Neuronal stem cell (in vitro differentiated cells): ENCODE data around the gene MMD.

Experiments used
- DNase-seq: peaks from one replicate; pipeline ENCODE4 v3.0.0-alpha.2; 2013; ENCODE audit warnings: low spot score
- H2AFZ ChIP-seq: one replicate; pipeline ENCODE4 v1.6.1; 2013; ENCODE audit warnings: mild to moderate bottlenecking, low read length, inconsistent platforms
- H2AK5ac ChIP-seq: 2 replicates; pipeline ENCODE4 v1.6.1; 2013; ENCODE audit warnings: low read depth, mild to moderate bottlenecking, inconsistent platforms, low read length, moderate library complexity, mixed read lengths
- H2BK120ac ChIP-seq: 2 replicates; pipeline ENCODE4 v1.6.1; 2013; ENCODE audit warnings: low read depth, mild to moderate bottlenecking, inconsistent platforms, low read length, moderate library complexity, mixed read lengths
- H2BK12ac ChIP-seq: one replicate; pipeline ENCODE4 v1.6.1; 2013; ENCODE audit warnings: low read length, inconsistent platforms
- H2BK15ac ChIP-seq: 2 replicates; pipeline ENCODE4 v1.6.1; 2013; ENCODE audit warnings: mild to moderate bottlenecking, low read length, inconsistent platforms, mixed read lengths
- H2BK5ac ChIP-seq: one replicate; pipeline ENCODE4 v1.6.1; 2013; ENCODE audit warnings: inconsistent platforms, mild to moderate bottlenecking, low read length, moderate library complexity
- H3K14ac ChIP-seq: one replicate; pipeline ENCODE4 v1.6.1; 2013; ENCODE audit warnings: low read length, inconsistent platforms
- H3K18ac ChIP-seq: 2 replicates; pipeline ENCODE4 v1.6.1; 2013; ENCODE audit warnings: low read length, inconsistent platforms
- H3K23ac ChIP-seq: 2 replicates; pipeline ENCODE4 v1.6.1; 2013; ENCODE audit warnings: low read depth, mild to moderate bottlenecking, mixed read lengths, low read length, inconsistent platforms; ENCODE audit not compliant: poor library complexity
- H3K27ac ChIP-seq: replicated peaks from 3 replicates; pipeline ENCODE4 v1.5.1; 2013; ENCODE audit warnings: low read length, inconsistent platforms
- H3K27me3 ChIP-seq, 3 experiments: 2 replicates each; pipeline ENCODE4 v1.6.1; 2013; ENCODE audit warnings: low read length in 3 of 3, mild to moderate bottlenecking in 2 of 3, inconsistent platforms in 1 of 3, low read depth in 1 of 3, mixed read lengths in 1 of 3, moderate library complexity in 1 of 3; ENCODE audit not compliant: control insufficient read depth in 3 of 3, insufficient read depth in 3 of 3
- H3K36me3 ChIP-seq, 2 donors: replicated peaks in 1 of 2; 2 replicates each; pipeline ENCODE4 v1.6.1; 2013; ENCODE audit warnings: low read length in 2 of 2; ENCODE audit not compliant: control insufficient read depth in 2 of 2, insufficient read depth in 2 of 2
- H3K4ac ChIP-seq: 2 replicates; pipeline ENCODE4 v1.6.1; 2013; ENCODE audit warnings: inconsistent platforms, mild to moderate bottlenecking, low read length, moderate library complexity
- H3K4me1 ChIP-seq, 2 donors: 1 replicate in 1 of 2; 2 replicates in 1 of 2; pipeline ENCODE4 v1.6.1; 2013; ENCODE audit warnings: low read length in 2 of 2, low read depth in 1 of 2; ENCODE audit not compliant: control insufficient read depth in 2 of 2, insufficient read depth in 1 of 2
- H3K4me2 ChIP-seq: one replicate; pipeline ENCODE4 v1.6.1; 2013; ENCODE audit warnings: mild to moderate bottlenecking, low read length, inconsistent platforms; ENCODE audit not compliant: insufficient read depth, poor library complexity, severe bottlenecking
- H3K4me3 ChIP-seq, 2 donors: 2 replicates each; pipeline ENCODE4 v1.5.1; 2013; ENCODE audit warnings: low read length in 2 of 2, mild to moderate bottlenecking in 2 of 2, inconsistent platforms in 1 of 2, moderate library complexity in 1 of 2
- H3K79me1 ChIP-seq: one replicate; pipeline ENCODE4 v1.6.1; 2013; ENCODE audit warnings: low read depth, mild to moderate bottlenecking, inconsistent platforms, low read length, moderate library complexity
- H3K9ac ChIP-seq: one replicate; pipeline ENCODE4 v1.6.1; 2013; ENCODE audit warnings: mild to moderate bottlenecking, low read depth, low read length, inconsistent platforms; ENCODE audit not compliant: poor library complexity
- H3K9me3 ChIP-seq, 2 donors: replicated peaks in 1 of 2; 2 replicates each; pipeline versions ENCODE3 to v1.6.1; 2013; ENCODE audit warnings: low read length in 2 of 2, mild to moderate bottlenecking in 2 of 2, inconsistent platforms in 1 of 2, low read depth in 1 of 2, mixed read lengths in 1 of 2, moderate library complexity in 1 of 2; ENCODE audit not compliant: control insufficient read depth in 2 of 2, insufficient read depth in 1 of 2
- H4K8ac ChIP-seq: one replicate; pipeline ENCODE4 v1.6.1; 2013; ENCODE audit warnings: low read depth, mild to moderate bottlenecking, inconsistent platforms, low read length, moderate library complexity
- H4K91ac ChIP-seq: one replicate; pipeline ENCODE4 v1.6.1; 2013; ENCODE audit warnings: low read length, low read depth, mild to moderate bottlenecking, inconsistent platforms; ENCODE audit not compliant: poor library complexity
- WGBS, 2 donors: extraction: QIAGEN DNeasy Blood & Tissue Kit; methylation state at CpG; one replicate each; pipeline ENCODE4 v1.1.7; 2013; ENCODE audit warnings: missing lambda C conversion rate in 2 of 2, mixed read lengths in 1 of 2; ENCODE audit not compliant: insufficient read length in 2 of 2, insufficient replicate concordance in 1 of 2; ENCODE audit errors: extremely low coverage in 2 of 2; 5-methylcytosine and 5-hydroxymethylcytosine counted together

The MMD gene

DNA sequence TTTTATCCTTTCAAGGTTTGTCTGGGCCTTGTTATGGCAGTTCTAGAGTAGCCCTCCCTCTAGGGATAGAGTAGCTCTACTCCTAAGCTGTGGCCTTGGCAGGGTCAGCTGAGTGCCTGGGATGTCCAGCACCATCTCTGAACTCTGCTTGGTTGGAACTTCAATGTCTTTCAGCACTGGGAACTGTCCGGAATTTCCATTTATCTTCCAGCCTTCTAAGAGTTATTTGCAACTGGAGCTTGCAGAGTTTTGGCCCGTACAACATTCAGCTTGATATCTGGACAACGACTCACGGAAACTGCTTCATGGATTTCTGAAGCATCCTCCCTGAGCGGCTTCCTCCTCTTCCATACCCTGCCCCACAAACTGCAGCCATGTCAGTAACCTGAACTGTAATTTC, 22.9 kb downstream of the MMD start:
- Histone ChIP-seq H2AK5ac (no peak overlapping the region), H2BK120ac (no peak overlapping the region), H3K27me3 (no peaks in the 10 kb centered on the region), H2BK15ac (no peak overlapping the region), H2AFZ (no peak overlapping the region), H3K4ac (no peak overlapping the region), H3K4me2 (no peak overlapping the region), H3K23ac (no peak overlapping the region), H2BK5ac (no peak overlapping the region), H3K36me3 (peaks cover 11 to 89% of the 10 kb centered on the region in 2 donors), H3K18ac (no peak overlapping the region), H3K9me3 (no peaks in the 10 kb centered on the region), H2BK12ac (no peak overlapping the region), H3K14ac (no peak overlapping the region), H4K91ac (no peak overlapping the region), H3K27ac (no peak overlapping the region), H3K79me1 (no peaks in the 10 kb centered on the region), H3K9ac (no peak overlapping the region), H3K4me1 (no peaks in the 10 kb centered on the region), H3K4me3 (no peak overlapping the region), H4K8ac (no peak overlapping the region)
- no CpG with 5 or more reads among the region's 5 CpGs for WGBS, 2 donors
- no peak for DNase-seq

DNA sequence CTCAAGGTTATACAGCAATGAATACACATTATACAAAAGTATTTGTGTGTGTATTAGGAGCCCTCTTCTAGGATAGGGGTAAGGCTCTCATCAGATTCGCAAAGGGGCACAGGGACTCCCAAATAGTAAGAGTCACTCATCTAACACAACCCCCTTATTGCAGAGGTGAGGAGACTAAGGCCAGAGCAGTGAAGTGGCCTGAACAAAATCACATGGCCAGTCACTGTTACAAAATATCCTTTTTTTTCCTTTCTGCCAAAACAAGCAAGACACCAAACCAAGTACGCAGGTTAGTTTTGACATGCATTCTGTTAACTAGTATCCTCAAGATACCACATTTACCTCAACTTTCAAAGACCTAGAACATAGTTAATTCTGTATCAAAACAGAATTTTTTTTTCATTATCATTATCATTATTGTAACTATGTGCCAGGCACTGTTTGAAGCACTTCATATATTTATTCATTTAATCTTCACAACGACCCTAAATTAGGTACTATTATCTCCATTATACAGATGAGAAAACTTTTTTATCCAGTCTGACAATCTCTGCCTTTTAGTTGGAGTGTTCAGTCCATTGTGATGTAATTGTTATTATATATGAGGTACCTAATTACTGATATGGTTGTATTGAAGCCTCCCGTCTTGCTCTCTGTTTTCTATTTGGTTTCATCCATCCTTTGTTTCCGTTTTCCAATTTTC, 25.7 kb downstream of the MMD start:
- DNase-seq: no peak
- Histone ChIP-seq H4K8ac (no peak overlapping the region), H3K27ac (no peak overlapping the region), H3K4ac (no peak overlapping the region), H3K36me3 (peaks cover 7 to 82% of the 10 kb centered on the region in 2 donors), H2AFZ (no peak overlapping the region), H3K23ac (no peak overlapping the region), H3K79me1 (no peaks in the 10 kb centered on the region), H2BK120ac (no peak overlapping the region), H3K9me3 (no peaks in the 10 kb centered on the region), H3K4me3 (no peak overlapping the region), H2BK12ac (no peak overlapping the region), H2BK15ac (no peak overlapping the region), H3K4me1 (peaks cover 0 to 2% of the 10 kb centered on the region in 2 donors), H3K9ac (no peak overlapping the region), H3K27me3 (no peaks in the 10 kb centered on the region), H2AK5ac (no peak overlapping the region), H3K4me2 (no peak overlapping the region), H3K18ac (no peak overlapping the region), H3K14ac (no peak overlapping the region), H4K91ac (no peak overlapping the region), H2BK5ac (no peak overlapping the region)
- WGBS, 2 donors: no CpG with 5 or more reads among the region's 5 CpGs

DNA sequence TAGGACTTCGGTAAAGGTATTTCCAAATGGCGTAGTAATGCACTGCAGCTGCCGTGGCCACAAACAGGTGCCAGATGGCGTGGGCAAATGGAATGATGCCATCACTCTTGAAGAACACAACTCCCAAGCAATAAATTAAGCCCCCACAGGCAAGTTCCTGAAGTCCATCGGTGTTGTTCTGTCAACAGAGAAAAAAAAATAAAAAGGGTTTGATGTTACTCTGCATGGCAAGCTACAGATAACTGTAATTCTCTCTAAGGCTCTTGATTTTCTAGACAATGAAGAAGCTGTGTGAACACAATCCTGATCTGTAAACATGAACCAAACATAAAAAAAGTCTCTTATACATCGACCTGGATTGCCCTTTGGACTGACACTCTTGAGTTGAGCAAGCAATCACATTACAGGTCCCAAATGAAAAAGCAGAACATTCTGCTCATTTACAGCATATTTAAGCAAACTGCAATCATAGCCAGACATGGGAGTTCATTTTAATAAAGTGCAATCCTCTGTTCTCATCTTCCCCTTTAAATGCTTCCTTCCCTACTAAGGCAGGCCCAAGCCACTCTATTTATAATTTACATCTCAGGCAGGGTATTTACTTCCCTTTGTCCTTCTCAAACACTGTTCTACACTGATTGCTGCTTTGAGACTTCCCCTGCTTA, 27.1 kb downstream of the MMD start:
- Histone ChIP-seq H3K4me3 (no peak overlapping the region), H3K4me2 (no peak overlapping the region), H2BK5ac (no peak overlapping the region), H3K9ac (no peak overlapping the region), H2BK120ac (no peak overlapping the region), H3K27ac (no peak overlapping the region), H3K9me3 (no peaks in the 10 kb centered on the region), H4K8ac (no peak overlapping the region), H2AK5ac (no peak overlapping the region), H3K79me1 (no peaks in the 10 kb centered on the region), H3K14ac (no peak overlapping the region), H3K18ac (no peak overlapping the region), H2AFZ (no peak overlapping the region), H3K27me3 (no peaks in the 10 kb centered on the region), H3K4me1 (peaks cover 0 to 2% of the 10 kb centered on the region in 2 donors), H2BK12ac (no peak overlapping the region), H3K4ac (no peak overlapping the region), H4K91ac (no peak overlapping the region), H3K36me3 (peaks cover 6 to 68% of the 10 kb centered on the region in 2 donors), H3K23ac (no peak overlapping the region), H2BK15ac (no peak overlapping the region)
- no peak for DNase-seq
- WGBS, 2 donors: no CpG with 5 or more reads among the region's 6 CpGs

GRCh38 chr17:55391764-55392467, 29.7 kb downstream of the MMD start:
- no peaks in the 10 kb centered on the region for H3K79me1 ChIP-seq
- H3K27me3 ChIP-seq: no peaks in the 10 kb centered on the region
- H2BK5ac ChIP-seq: no peak overlapping the region
- no peak overlapping the region for H4K91ac ChIP-seq
- peaks cover 5 to 12% of the 10 kb centered on the region in 2 donors for H3K4me1 ChIP-seq
- H3K4ac ChIP-seq: no peak overlapping the region
- H3K9ac ChIP-seq: no peak overlapping the region
- peaks cover 2 to 45% of the 10 kb centered on the region in 2 donors for H3K36me3 ChIP-seq
- WGBS, 2 donors: 100% methylated on average over 1 of the region's 3 CpGs; no CpG with 5 or more reads in 1 of the 2 donors
- no peak overlapping the region for H2AK5ac ChIP-seq
- no peak overlapping the region for H3K14ac ChIP-seq
- no peak overlapping the region for H4K8ac ChIP-seq
- H3K23ac ChIP-seq: no peak overlapping the region
- no peak overlapping the region for H3K18ac ChIP-seq
- no peak overlapping the region for H2BK120ac ChIP-seq
- H3K9me3 ChIP-seq: no peaks in the 10 kb centered on the region
- H2AFZ ChIP-seq: no peak overlapping the region
- DNase-seq: no peak
- H3K4me2 ChIP-seq: no peak overlapping the region
- H3K4me3 ChIP-seq: no peak overlapping the region
- H2BK12ac ChIP-seq: no peak overlapping the region
- H2BK15ac ChIP-seq: no peak overlapping the region
- no peak overlapping the region for H3K27ac ChIP-seq
